IPS-20b (cell line): ENCODE data around the gene IRF1.
"Not testable (repeated sequence)": the region's sequence is repeated elsewhere in the genome, so short reads cannot be mapped to it uniquely, and the experiment has no call there.

Experiments
- H3K27ac ChIP-seq: one replicate; pipeline ENCODE4 v1.5.1; 2013; ENCODE audit warnings: low read length
- H3K27me3 ChIP-seq: 2 replicates; pipeline ENCODE4 v1.6.1; 2013; ENCODE audit warnings: mild to moderate bottlenecking, low read length, inconsistent platforms; ENCODE audit not compliant: insufficient read depth
- H3K36me3 ChIP-seq: 2 replicates; pipeline ENCODE4 v1.6.1; 2013; ENCODE audit warnings: low read depth, mild to moderate bottlenecking, inconsistent platforms, low read length, moderate library complexity; ENCODE audit not compliant: insufficient read depth
- H3K4me1 ChIP-seq: 2 replicates; pipeline ENCODE4 v1.6.1; 2013; ENCODE audit warnings: mild to moderate bottlenecking, control low read depth, inconsistent platforms, low read length, moderate library complexity; ENCODE audit not compliant: insufficient read depth
- H3K4me3 ChIP-seq: 2 replicates; pipeline ENCODE4 v1.5.1; 2013; ENCODE audit warnings: mild to moderate bottlenecking, low read length, inconsistent platforms
- H3K9ac ChIP-seq: 2 replicates; pipeline ENCODE4 v1.6.1; 2013; ENCODE audit warnings: low read depth, mild to moderate bottlenecking, inconsistent platforms, low read length, moderate library complexity
- H3K9me3 ChIP-seq: 2 replicates; pipeline ENCODE4 v1.6.1; 2013; ENCODE audit warnings: mild to moderate bottlenecking, low read depth, low read length, inconsistent platforms; ENCODE audit not compliant: insufficient read depth

IRF1 gene

GRCh38 chr5:132491368-132492364 lies 1.1 kb upstream of the IRF1 start:
- H3K36me3 ChIP-seq, result peaks cover 9% of the 10 kb centered on the region; the same call in 1 of the 2 replicates
- H3K27me3 ChIP-seq, result peaks cover 56% of the 10 kb centered on the region
- peak overlapping the region; percentile 59; the same call in 1 of the 2 replicates for H3K9ac ChIP-seq
- peaks cover 16% of the 10 kb centered on the region; the same call in 1 of the 2 replicates for H3K4me1 ChIP-seq
- H3K4me3 ChIP-seq, result peak overlapping the region; percentile 81
- H3K27ac ChIP-seq, result no peak overlapping the region
- no peaks in the 10 kb centered on the region for H3K9me3 ChIP-seq

- Histone ChIP-seq H3K9ac (peak overlapping the region; percentile 45; the same call in 1 of the 2 replicates), H3K4me3 (peak overlapping the region; percentile 81), H3K9me3 (no peaks in the 10 kb centered on the region), H3K4me1 (peaks cover 10% of the 10 kb centered on the region; the same call in 1 of the 2 replicates), H3K27me3 (peaks cover 56% of the 10 kb centered on the region), H3K36me3 (peaks cover 21% of the 10 kb centered on the region; the same call in 1 of the 2 replicates), H3K27ac (no peak overlapping the region)
Observed at GRCh38 chr5:132489871-132490483, 596 bp downstream of the IRF1 start.

GRCh38 chr5:132489051-132489770 lies 1.4 kb downstream of the IRF1 start:
- Histone ChIP-seq H3K27ac (no peak overlapping the region), H3K9me3 (no peaks in the 10 kb centered on the region), H3K36me3 (peaks cover 25% of the 10 kb centered on the region), H3K9ac (no peak overlapping the region), H3K27me3 (peaks cover 51% of the 10 kb centered on the region), H3K4me1 (peaks cover 10% of the 10 kb centered on the region; the same call in 1 of the 2 replicates), H3K4me3 (peak overlapping the region; percentile 81)

GRCh38 chr5:132488590-132488989 lies 2.0 kb downstream of the IRF1 start:
- H3K36me3 ChIP-seq, result peaks cover 31% of the 10 kb centered on the region
- no peak overlapping the region for H3K9ac ChIP-seq
- no peak overlapping the region for H3K27ac ChIP-seq
- no peaks in the 10 kb centered on the region for H3K9me3 ChIP-seq
- no peak overlapping the region for H3K4me3 ChIP-seq
- H3K4me1 ChIP-seq, result peaks cover 10% of the 10 kb centered on the region; the same call in 1 of the 2 replicates
- peaks cover 44% of the 10 kb centered on the region for H3K27me3 ChIP-seq

- no peak overlapping the region for H3K9ac ChIP-seq
- no peak overlapping the region for H3K27ac ChIP-seq
- peaks cover 38% of the 10 kb centered on the region for H3K27me3 ChIP-seq
- peaks cover 10% of the 10 kb centered on the region; the same call in 1 of the 2 replicates for H3K4me1 ChIP-seq
- H3K36me3 ChIP-seq, result peaks cover 35% of the 10 kb centered on the region
- no peak overlapping the region for H3K4me3 ChIP-seq
- H3K9me3 ChIP-seq, result no peaks in the 10 kb centered on the region
Observed at GRCh38 chr5:132487841-132488555, 2.6 kb downstream of the IRF1 start.

- Histone ChIP-seq H3K9me3 (no peaks in the 10 kb centered on the region), H3K36me3 (peaks cover 35% of the 10 kb centered on the region), H3K4me1 (peaks cover 9% of the 10 kb centered on the region; the same call in 1 of the 2 replicates), H3K9ac (no peak overlapping the region), H3K4me3 (no peak overlapping the region), H3K27me3 (peaks cover 29% of the 10 kb centered on the region), H3K27ac (no peak overlapping the region)
Observed at GRCh38 chr5:132487095-132487428, 3.5 kb downstream of the IRF1 start.

GRCh38 chr5:132486318-132487094 lies 4.1 kb downstream of the IRF1 start:
- Histone ChIP-seq H3K9ac (no peak overlapping the region), H3K27ac (no peak overlapping the region), H3K36me3 (peaks cover 35% of the 10 kb centered on the region), H3K4me1 (peaks cover 7% of the 10 kb centered on the region; the same call in 1 of the 2 replicates), H3K9me3 (no peaks in the 10 kb centered on the region), H3K4me3 (no peak overlapping the region), H3K27me3 (peaks cover 24% of the 10 kb centered on the region)

GRCh38 chr5:132485641-132486317 lies 4.8 kb downstream of the IRF1 start:
- H3K36me3 ChIP-seq, result peaks cover 35% of the 10 kb centered on the region
- H3K27me3 ChIP-seq, result peaks cover 18% of the 10 kb centered on the region; the same call in 1 of the 2 replicates
- no peak overlapping the region for H3K4me3 ChIP-seq
- no peaks in the 10 kb centered on the region for H3K9me3 ChIP-seq
- peaks cover 7% of the 10 kb centered on the region; the same call in 1 of the 2 replicates for H3K4me1 ChIP-seq
- H3K27ac ChIP-seq, result no peak overlapping the region
- no peak overlapping the region for H3K9ac ChIP-seq

- not testable (repeated sequence) for H3K9ac ChIP-seq, H3K4me3 ChIP-seq, H3K9me3 ChIP-seq, H3K4me1 ChIP-seq, H3K27ac ChIP-seq
- Histone ChIP-seq H3K36me3 (peaks cover 35% of the 10 kb centered on the region), H3K27me3 (peaks cover 17% of the 10 kb centered on the region; the same call in 1 of the 2 replicates)
Observed at GRCh38 chr5:132484876-132485640, 5.5 kb downstream of the IRF1 start.
